Adrenal gland (tissue), 5 donors: ENCODE measurements around the gene COG6.

Experiments used
- CTCF ChIP-seq, 6 experiments: fragments of 450-650 bp in 4 of 6; fragments of 200-600 bp in 2 of 6; sonication (generic) in 1 of 6; IDR thresholded peaks; 1 replicate in 5 of 6; 2 replicates in 1 of 6; pipeline versions ENCODE4 v1.5.1 to v1.8.0; 2016 to 2021; ENCODE audit warnings: antibody characterized with exemption in 6 of 6, mild to moderate bottlenecking in 2 of 6, moderate library complexity in 1 of 6
- POLR2A ChIP-seq, 2 donors: fragments of 450-650 bp; IDR thresholded peaks; one replicate each; pipeline ENCODE4 v1.6.1; 2017; ENCODE audit warnings: antibody characterized with exemption in 2 of 2, mild to moderate bottlenecking in 2 of 2, moderate library complexity in 1 of 2
- donor health status: DM: no; HTN: no; CAD: no.

- TF ChIP-seq POLR2A (IDR thresholded peaks at IDR 0.05) = no peak
- no peak for TF ChIP-seq CTCF (IDR thresholded peaks at IDR 0.05)
Observed at GRCh38 chr13:39688699-39689405, 33.4 kb downstream of the COG6 start.
